GM18498 (cell line): ENCODE results near the gene CLN5.
"Not testable (repeated sequence)": the region's sequence is repeated elsewhere in the genome, so short reads cannot be mapped to it uniquely, and the experiment has no call there.

Source experiments
- ATAC-seq: cut with Tn5 transposase; IDR thresholded peaks from one replicate; pipeline ENCODE4 v1.9.1; 2021; ENCODE audit warnings: mild to moderate bottlenecking, moderate library complexity; ENCODE audit not compliant: unreplicated experiment

Gene CLN5

GRCh38 chr13:76974618-76974975 lies 17.3 kb upstream of the CLN5 start:
- no peak for ATAC-seq

GRCh38 chr13:76975863-76976262 lies 16.0 kb upstream of the CLN5 start:
- ATAC-seq: no peak

- ATAC-seq: no peak
These were observed 15.4 kb upstream of the CLN5 start for GRCh38 chr13:76976490-76976889.

- ATAC-seq: no peak
These were observed 15.0 kb upstream of the CLN5 start for GRCh38 chr13:76976929-76977328.

- ATAC-seq: peak; percentile 99
These were observed 11.7 kb upstream of the CLN5 start for GRCh38 chr13:76980075-76980718.

GRCh38 chr13:76982061-76982460 lies 9.8 kb upstream of the CLN5 start:
- ATAC-seq: no peak

- no peak for ATAC-seq
These were observed 8.2 kb upstream of the CLN5 start for GRCh38 chr13:76983676-76984075.

- ATAC-seq: peak; percentile 61
These were observed 467 bp upstream of the CLN5 start for GRCh38 chr13:76991432-76991795.

GRCh38 chr13:76992548-76993001 lies 694 bp downstream of the CLN5 start:
- no peak for ATAC-seq

GRCh38 chr13:76993021-76993420 lies 1.1 kb downstream of the CLN5 start:
- ATAC-seq: no peak

GRCh38 chr13:76993473-76993872 lies 1.6 kb downstream of the CLN5 start:
- no peak for ATAC-seq

GRCh38 chr13:76994281-76994680 lies 2.4 kb downstream of the CLN5 start:
- no peak for ATAC-seq

- no peak for ATAC-seq
These were observed 8.6 kb downstream of the CLN5 start for GRCh38 chr13:77000475-77000874.

GRCh38 chr13:77001540-77001939 lies 9.7 kb downstream of the CLN5 start:
- ATAC-seq: no peak

GRCh38 chr13:77001963-77002587 lies 10.2 kb downstream of the CLN5 start:
- no peak for ATAC-seq

- peak; percentile 40 for ATAC-seq
These were observed 10.8 kb downstream of the CLN5 start for GRCh38 chr13:77002590-77003190.

GRCh38 chr13:77008337-77008736 lies 16.5 kb downstream of the CLN5 start:
- peak; percentile 53 for ATAC-seq

GRCh38 chr13:77009011-77009410 lies 17.1 kb downstream of the CLN5 start:
- ATAC-seq: peak; percentile 49

- ATAC-seq: not testable (repeated sequence)
These were observed 17.8 kb downstream of the CLN5 start for GRCh38 chr13:77009719-77010118.

GRCh38 chr13:77013853-77014542 lies 22.1 kb downstream of the CLN5 start:
- no peak for ATAC-seq

GRCh38 chr13:77014906-77015685 lies 23.2 kb downstream of the CLN5 start:
- ATAC-seq: no peak
